Right lobe of liver (tissue), 4 donors: Measurements from ENCODE around the gene ARRDC5.

ENCODE experiments used
- CTCF ChIP-seq, 4 donors: fragments of 200-600 bp in 3 of 4; fragments of 450-650 bp in 1 of 4; IDR thresholded peaks; one replicate each; pipeline versions ENCODE4 v1.5.1 to v1.8.0; 2016 to 2022; ENCODE audit warnings: antibody characterized with exemption in 4 of 4, mild to moderate bottlenecking in 2 of 4
- POLR2A ChIP-seq: fragments of 450-650 bp; IDR thresholded peaks from one replicate; pipeline ENCODE4 v1.6.1; 2017; ENCODE audit warnings: antibody characterized with exemption, mild to moderate bottlenecking
- donor health status: DM: no; HTN: no; CAD: no.
- donor health status: DM: no; HTN: no; CAD: no.
- donor health status: DM: no; HTN: yes; CAD: no.

GRCh38 chr19:4868286-4868834 lies 34.3 kb downstream of the ARRDC5 start:
- TF ChIP-seq CTCF (IDR thresholded peaks at IDR 0.05), result no peak
- no peak for TF ChIP-seq POLR2A
